Calu3 (cell line): ENCODE results near the gene FMR1NB. TPM values are rescaled to one million over a fixed set of nuclear protein-coding genes. Genes with fewer than 3 reads are reported as not detected.

Experiments used
- BruUV-seq: library from RNA; stranded (reverse); fragments of 400-500 nt; replicated peaks from 2 replicates; lab custom pipeline; 2021; lab: Mats Ljungman, UMichigan
- CTCF ChIA-PET: fragments of 300-600 bp; sonication (Branson Sonifier 250); formaldehyde crosslinking; loops from one replicate; lab custom pipeline; 2022; ENCODE audit warnings: antibody characterized with exemption; lab: Charles Lee
- DNase-seq: peaks from one replicate; pipeline ENCODE4 v3.0.0; 2022
- H3K27ac Mint-ChIP-seq: one replicate; pipeline ENCODE4 v1.8.0; 2022; ENCODE audit warnings: mixed read lengths; ENCODE audit not compliant: unreplicated experiment
- H3K27me3 Mint-ChIP-seq: one replicate; pipeline ENCODE4 v1.8.0; 2022; ENCODE audit warnings: mixed read lengths; ENCODE audit not compliant: unreplicated experiment
- H3K36me3 Mint-ChIP-seq: one replicate; pipeline ENCODE4 v1.8.0; 2022; ENCODE audit warnings: mild to moderate bottlenecking, moderate library complexity, mixed read lengths; ENCODE audit not compliant: insufficient read depth, unreplicated experiment
- H3K4me1 Mint-ChIP-seq: one replicate; pipeline ENCODE4 v1.8.0; 2022; ENCODE audit warnings: mild to moderate bottlenecking, low read depth, mixed read lengths; ENCODE audit not compliant: unreplicated experiment
- H3K4me3 Mint-ChIP-seq: one replicate; pipeline ENCODE4 v1.8.0; 2022; ENCODE audit warnings: mild to moderate bottlenecking, low read depth, moderate library complexity, mixed read lengths; ENCODE audit not compliant: unreplicated experiment
- H3K9me3 Mint-ChIP-seq: one replicate; pipeline ENCODE4 v1.8.0; 2022; ENCODE audit warnings: low read depth, mixed read lengths; ENCODE audit not compliant: unreplicated experiment
- intact Hi-C: fragments of 100-400 bp; cut with micrococcal nuclease; formaldehyde crosslinking; loops from one replicate; pipeline ENCODE4 v1.10.0; 2022; ENCODE audit not compliant: unreplicated experiment
- total RNA-seq: library from RNA; stranded (reverse); gene quantifications from 2 replicates; pipeline ENCODE4 v1.2.3, GENCODE V29; 2022
- TF ChIP-seq, protein P1 (sequence below): fragments of 200-600 bp; IDR thresholded peaks from one replicate; pipeline ENCODE4 v1.8.0; 2022; ENCODE audit warnings: antibody characterized with exemption; ENCODE audit not compliant: unreplicated experiment

FMR1NB gene
- total RNA-seq, 1 experiment from 2014 or later = not detected

DNA sequence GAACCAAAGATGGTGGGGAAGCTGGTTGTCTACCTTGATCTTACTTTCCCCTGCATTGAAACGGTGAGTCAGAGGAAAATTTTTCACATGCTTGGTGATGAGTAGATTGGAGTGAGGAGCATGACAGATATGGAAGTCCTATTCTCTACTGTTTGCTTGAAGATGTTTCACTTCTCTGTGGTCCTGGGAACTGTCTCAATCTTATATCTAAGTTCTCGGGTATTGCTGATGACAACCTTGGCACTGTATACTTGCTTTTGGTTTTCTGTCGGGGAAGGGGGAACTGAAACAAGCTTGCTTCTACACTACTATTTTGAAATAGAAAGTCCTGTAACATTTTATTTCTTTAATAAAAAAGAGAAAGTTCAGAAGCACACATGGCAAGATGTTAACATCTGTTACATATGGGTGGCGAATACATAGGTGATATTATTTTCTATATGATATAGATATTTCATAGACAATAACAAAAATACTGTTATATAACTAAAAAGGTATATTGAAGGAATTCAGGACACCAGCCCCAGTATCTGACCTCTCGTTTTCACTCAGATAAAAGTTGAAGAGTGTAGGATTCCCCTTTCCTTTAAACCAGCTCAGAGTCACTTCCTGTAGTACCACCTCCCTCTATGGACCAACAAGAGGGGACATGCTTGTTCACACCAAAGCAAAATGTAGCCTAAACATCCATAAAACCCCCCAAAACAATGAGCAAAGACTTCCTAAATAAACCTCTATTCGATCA lies 88.8 kb downstream of the FMR1NB start:
- no peak for DNase-seq
- TF ChIP-seq, protein P1, sequence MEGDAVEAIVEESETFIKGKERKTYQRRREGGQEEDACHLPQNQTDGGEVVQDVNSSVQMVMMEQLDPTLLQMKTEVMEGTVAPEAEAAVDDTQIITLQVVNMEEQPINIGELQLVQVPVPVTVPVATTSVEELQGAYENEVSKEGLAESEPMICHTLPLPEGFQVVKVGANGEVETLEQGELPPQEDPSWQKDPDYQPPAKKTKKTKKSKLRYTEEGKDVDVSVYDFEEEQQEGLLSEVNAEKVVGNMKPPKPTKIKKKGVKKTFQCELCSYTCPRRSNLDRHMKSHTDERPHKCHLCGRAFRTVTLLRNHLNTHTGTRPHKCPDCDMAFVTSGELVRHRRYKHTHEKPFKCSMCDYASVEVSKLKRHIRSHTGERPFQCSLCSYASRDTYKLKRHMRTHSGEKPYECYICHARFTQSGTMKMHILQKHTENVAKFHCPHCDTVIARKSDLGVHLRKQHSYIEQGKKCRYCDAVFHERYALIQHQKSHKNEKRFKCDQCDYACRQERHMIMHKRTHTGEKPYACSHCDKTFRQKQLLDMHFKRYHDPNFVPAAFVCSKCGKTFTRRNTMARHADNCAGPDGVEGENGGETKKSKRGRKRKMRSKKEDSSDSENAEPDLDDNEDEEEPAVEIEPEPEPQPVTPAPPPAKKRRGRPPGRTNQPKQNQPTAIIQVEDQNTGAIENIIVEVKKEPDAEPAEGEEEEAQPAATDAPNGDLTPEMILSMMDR = no peak
- H3K27me3 Mint-ChIP-seq = no peaks in the 10 kb centered on the region
- H3K4me3 Mint-ChIP-seq = no peak overlapping the region
- H3K36me3 Mint-ChIP-seq = no peaks in the 10 kb centered on the region
- no peak overlapping the region for H3K27ac Mint-ChIP-seq
- BruUV-seq = no TSS peak
- H3K9me3 Mint-ChIP-seq = peaks cover 6% of the 10 kb centered on the region
- no peaks in the 10 kb centered on the region for H3K4me1 Mint-ChIP-seq
- intact Hi-C loops = no loop called here
- CTCF ChIA-PET = interaction anchor here (0.7 kb wide), 1 partner anchor 18 kb away, joined by 3 read pairs; no protein-coding TSS in a partner anchor

DNA sequence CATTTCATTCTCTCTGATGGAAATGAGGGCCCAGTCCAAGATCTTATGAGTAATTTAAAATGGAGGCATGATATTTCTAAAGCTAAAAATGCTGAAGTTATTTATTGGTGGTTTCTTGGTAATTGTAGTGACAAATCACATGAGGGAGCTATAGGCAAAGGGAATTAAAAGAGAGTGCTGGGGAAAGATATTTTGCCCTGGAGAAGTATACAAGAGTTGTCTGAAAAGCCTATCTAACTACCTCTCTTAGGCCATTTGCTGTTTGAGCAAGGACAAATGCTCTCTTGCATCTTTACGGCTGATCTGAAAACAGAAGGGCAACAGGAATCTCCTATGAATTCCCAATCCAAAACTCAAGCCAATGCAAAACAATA lies 89.4 kb downstream of the FMR1NB start:
- H3K9me3 Mint-ChIP-seq = peaks cover 5% of the 10 kb centered on the region
- no peaks in the 10 kb centered on the region for H3K27me3 Mint-ChIP-seq
- TF ChIP-seq, protein P1 = no peak
- CTCF ChIA-PET = interaction anchor here (0.7 kb wide), 1 partner anchor 17 kb away, joined by 3 read pairs; no protein-coding TSS in a partner anchor
- H3K4me3 Mint-ChIP-seq = no peak overlapping the region
- intact Hi-C loops = no loop called here
- DNase-seq = no peak
- no peaks in the 10 kb centered on the region for H3K4me1 Mint-ChIP-seq
- no TSS peak for BruUV-seq
- H3K36me3 Mint-ChIP-seq = no peaks in the 10 kb centered on the region
- H3K27ac Mint-ChIP-seq = no peak overlapping the region

Other genes with a start within 250 kb of the FMR1NB start
- 61.9 and 66.5 TPM in 2 replicates for gene FMR1, start 69.4 kb upstream of the FMR1NB start, total RNA-seq